Activated naive CD4-positive, alpha-beta T cell treated with anti-CD3 and anti-CD28 coated beads, Interleukin-2, amount 50 U/mL, for 72 hours (primary cell): ENCODE data around the gene TAS1R3. TPM values are rescaled to one million over a fixed set of nuclear protein-coding genes. Genes with fewer than 3 reads are reported as not detected.

ENCODE experiments used
- ATAC-seq, 2 donors: fragments of 150-1000 bp; cut with Tn5 transposase; 2 replicates each; pipeline ENCODE4 v1.10.0; 2021; ENCODE audit warnings: mild to moderate bottlenecking in 2 of 2, moderate library complexity in 2 of 2
- DNase-seq, 2 donors: peaks; one replicate each; pipeline ENCODE4 v3.0.0; 2021 to 2022; ENCODE audit warnings: low spot score in 2 of 2
- H3K27ac Mint-ChIP-seq, 2 donors: one replicate each; pipeline ENCODE4 v1.8.0; 2022; ENCODE audit warnings: mild to moderate bottlenecking in 2 of 2, mixed read lengths in 2 of 2
- H3K36me3 Mint-ChIP-seq, 2 donors: one replicate each; pipeline ENCODE4 v1.8.0; 2022; ENCODE audit warnings: mixed read lengths in 2 of 2
- H3K9me3 Mint-ChIP-seq, 2 donors: one replicate each; pipeline ENCODE4 v1.8.0; 2022; ENCODE audit warnings: mixed read lengths in 2 of 2
- total RNA-seq, 2 donors: library from RNA; stranded (reverse); gene quantifications; one replicate each; pipeline ENCODE4 v1.2.3, GENCODE V29; 2022

Gene TAS1R3
- total RNA-seq, result under 1 TPM; 0.32 to 0.43 TPM

DNA sequence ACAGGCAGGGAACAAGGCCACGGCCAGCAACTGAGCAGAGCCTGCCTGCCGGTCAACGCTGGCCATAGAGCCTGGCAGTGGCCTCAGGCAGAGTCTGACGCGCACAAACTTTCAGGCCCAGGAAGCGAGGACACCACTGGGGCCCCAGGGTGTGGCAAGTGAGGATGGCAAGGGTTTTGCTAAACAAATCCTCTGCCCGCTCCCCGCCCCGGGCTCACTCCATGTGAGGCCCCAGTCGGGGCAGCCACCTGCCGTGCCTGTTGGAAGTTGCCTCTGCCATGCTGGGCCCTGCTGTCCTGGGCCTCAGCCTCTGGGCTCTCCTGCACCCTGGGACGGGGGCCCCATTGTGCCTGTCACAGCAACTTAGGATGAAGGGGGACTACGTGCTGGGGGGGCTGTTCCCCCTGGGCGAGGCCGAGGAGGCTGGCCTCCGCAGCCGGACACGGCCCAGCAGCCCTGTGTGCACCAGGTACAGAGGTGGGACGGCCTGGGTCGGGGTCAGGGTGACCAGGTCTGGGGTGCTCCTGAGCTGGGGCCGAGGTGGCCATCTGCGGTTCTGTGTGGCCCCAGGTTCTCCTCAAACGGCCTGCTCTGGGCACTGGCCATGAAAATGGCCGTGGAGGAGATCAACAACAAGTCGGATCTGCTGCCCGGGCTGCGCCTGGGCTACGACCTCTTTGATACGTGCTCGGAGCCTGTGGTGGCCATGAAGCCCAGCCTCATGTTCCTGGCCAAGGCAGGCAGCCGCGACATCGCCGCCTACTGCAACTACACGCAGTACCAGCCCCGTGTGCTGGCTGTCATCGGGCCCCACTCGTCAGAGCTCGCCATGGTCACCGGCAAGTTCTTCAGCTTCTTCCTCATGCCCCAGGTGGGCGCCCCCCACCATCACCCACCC is at the start of gene TAS1R3:
Gene TAS1R3 (plus strand): TSS at position 213 of the 898 bp plus-strand sequence. CDS start 66 bp downstream, at position 279.
- DNase-seq, result no peak
- Mint-ChIP-seq H3K27ac (peak within 1 kb of the TSS in 1 of 2 donors; percentile 60), H3K9me3 (peaks cover 5 to 6% of the 10 kb centered on the region in 2 donors), H3K36me3 (no peaks in the 10 kb centered on the region)
- ATAC-seq, result peak in 1 of 2 donors; percentile 9

DNA sequence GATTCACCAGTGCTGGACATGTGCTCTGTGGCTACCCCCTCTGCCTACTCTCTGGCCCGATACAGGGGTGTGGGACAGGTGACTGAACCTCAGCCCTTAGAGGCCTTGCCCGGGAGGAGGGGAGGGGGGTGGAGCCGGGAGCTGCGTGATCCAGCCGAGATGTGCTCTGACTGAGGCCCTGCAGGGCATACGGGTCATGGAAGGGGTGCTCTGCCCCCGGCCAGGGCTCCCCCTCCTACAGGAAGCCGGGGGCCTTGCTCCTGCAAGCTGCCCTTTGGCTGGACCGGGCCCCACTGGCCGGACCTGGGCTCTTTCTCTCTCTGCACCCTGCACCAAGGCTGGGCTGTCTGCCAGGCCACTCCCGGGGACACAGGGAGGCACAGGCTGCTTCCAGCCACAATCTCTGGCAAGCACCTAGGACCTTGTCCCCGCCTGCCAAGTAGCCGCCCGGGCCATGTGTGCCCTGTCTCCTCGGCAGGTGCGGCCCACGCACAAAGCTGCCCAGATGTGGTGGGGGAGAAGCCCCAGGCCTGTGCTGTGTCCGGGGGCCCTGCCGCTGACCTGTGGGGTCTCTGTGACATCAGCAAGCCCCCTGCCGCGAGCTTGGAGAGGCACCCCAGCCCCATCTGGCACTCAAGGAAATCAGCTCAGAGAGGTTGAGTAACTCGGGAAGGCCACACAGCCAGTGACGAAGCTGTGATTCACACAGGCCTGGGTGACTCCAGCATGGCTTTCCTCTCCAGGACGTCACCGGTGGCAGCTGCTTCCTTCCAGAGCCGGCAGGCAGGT is 49.4 kb upstream of the TAS1R3 start:
- DNase-seq (peak in 1 of 2 donors; percentile 58), ATAC-seq (peak; percentile 34 to 85)
- H3K9me3 Mint-ChIP-seq, result no peaks in the 10 kb centered on the region
- H3K36me3 Mint-ChIP-seq, result no peaks in the 10 kb centered on the region
- peak overlapping the region in 1 of 2 donors; percentile 72 for H3K27ac Mint-ChIP-seq

DNA sequence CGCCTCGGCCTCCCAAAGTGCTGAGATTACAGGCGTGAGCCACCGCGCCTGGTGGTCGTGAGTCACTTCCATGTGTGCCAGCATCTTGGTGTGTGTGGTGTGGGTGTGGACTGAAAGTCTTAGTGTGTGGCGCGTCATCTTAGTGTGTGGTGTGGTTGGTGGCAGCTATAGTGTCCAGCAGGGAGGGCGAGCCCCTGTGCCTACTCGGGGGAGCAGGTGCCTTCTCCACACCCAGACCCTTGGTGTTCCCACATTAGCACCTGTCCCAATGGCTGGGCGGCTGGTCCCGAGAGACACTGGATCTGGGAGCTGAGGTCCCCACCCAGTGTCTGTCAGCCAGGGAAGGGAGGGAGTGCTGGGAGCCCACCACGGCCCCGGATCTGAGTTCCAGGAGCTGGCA is 48.1 kb upstream of the TAS1R3 start:
- peak in 1 of 2 donors; percentile 65 for DNase-seq
- H3K36me3 Mint-ChIP-seq, result no peaks in the 10 kb centered on the region

DNA sequence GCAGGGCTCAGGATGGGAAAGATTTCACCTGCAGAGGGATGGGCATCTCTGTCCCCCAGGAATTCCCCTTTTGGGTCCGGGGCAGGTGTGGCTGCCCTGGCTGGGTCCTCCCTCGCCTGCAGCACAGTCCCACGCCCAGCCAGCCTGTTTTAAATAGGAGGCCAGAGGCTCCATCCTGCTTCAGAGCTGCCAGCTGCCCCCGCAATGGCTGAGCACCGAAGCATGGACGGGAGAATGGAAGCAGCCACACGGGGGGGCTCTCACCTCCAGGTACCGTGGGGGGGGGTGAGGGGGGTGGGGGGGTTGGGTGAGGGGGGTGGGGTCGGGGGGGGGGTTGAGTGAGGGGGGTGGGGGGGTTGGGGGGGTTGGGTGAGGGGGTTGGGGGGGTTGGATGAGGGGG is 47.3 kb upstream of the TAS1R3 start:
- Mint-ChIP-seq H3K9me3 (no peaks in the 10 kb centered on the region), H3K27ac (no peak overlapping the region), H3K36me3 (no peaks in the 10 kb centered on the region)
- ATAC-seq, result no peak
- no peak for DNase-seq

More for the DNA sequence above, 48.1 kb upstream of the TAS1R3 start:
- H3K27ac Mint-ChIP-seq, result peak overlapping the region in 1 of 2 donors; percentile 72
- peak; percentile 34 to 76 for ATAC-seq
- no peaks in the 10 kb centered on the region for H3K9me3 Mint-ChIP-seq

DNA sequence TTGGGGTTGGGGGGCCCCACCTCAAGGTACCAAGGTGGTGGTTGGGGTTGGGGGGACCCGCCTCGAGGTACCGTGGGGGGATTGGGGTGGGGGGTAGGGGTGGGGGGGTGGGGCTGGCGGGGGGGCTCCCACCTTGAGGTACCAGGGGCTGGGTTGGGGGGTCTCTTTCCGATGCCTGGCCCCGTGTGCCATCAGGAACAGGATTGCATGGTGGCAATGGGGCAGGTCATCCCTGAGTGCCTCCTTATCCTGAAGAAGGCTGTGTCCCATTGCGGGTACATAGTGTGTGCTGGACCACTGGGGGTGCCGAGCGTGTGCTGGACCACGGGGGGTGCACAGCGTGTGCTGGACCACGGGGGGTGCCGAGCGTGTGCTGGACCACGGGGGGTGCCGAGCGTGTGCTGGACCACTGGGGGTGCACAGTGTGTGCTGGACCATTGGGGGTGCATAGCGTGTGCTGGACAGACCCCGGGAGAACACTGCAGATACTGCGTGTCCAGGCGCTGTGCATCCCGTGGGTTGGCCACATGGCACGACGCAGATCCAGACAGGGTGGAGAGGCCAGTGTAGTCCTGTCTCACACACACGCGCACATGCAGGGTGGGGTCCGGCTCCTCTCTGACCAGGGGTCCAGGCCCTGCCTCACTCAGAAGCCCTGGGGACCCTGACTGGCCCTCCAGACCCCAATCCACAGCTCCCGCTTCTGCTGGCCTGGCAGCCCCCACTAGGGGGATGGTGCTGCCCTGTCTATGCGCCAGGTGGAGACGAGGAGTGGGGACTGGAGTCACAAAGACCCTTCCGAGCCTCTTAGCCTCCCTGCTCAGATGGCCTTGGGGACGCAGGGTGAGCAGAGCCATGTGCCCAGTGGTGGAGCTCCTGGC is 46.6 kb upstream of the TAS1R3 start:
- DNase-seq (no peak), ATAC-seq (peak in 1 of 2 donors; percentile 19)
- Mint-ChIP-seq H3K36me3 (no peaks in the 10 kb centered on the region), H3K27ac (no peak overlapping the region), H3K9me3 (no peaks in the 10 kb centered on the region)

DNA sequence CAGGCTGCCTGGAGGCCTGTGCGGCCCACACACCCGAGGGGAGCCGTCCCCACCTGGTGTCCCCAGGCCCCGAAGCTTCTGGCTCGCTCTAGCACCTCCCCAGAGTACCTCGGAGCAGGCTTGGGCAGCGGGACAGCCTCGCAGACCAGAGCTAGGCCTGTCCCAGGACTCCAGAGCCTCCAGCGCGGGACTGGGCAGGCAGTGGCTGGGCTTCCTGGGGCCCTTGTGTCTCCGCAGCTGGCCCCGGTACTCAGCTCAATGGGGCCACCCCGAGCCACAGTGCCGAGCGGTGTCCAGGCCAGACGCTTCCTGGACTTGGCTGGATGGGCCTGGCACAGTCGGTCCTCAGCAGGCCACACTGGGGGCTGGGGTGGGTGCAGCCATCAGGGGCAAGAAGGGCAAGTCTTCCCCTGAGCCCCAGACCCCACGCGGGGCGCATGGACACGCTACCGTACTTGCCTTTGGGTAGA is 45.9 kb upstream of the TAS1R3 start:
- DNase-seq, result no peak
- no peaks in the 10 kb centered on the region for H3K36me3 Mint-ChIP-seq
- H3K9me3 Mint-ChIP-seq, result no peaks in the 10 kb centered on the region
- no peak overlapping the region for H3K27ac Mint-ChIP-seq
- peak in 1 of 2 donors; percentile 16 for ATAC-seq

DNA sequence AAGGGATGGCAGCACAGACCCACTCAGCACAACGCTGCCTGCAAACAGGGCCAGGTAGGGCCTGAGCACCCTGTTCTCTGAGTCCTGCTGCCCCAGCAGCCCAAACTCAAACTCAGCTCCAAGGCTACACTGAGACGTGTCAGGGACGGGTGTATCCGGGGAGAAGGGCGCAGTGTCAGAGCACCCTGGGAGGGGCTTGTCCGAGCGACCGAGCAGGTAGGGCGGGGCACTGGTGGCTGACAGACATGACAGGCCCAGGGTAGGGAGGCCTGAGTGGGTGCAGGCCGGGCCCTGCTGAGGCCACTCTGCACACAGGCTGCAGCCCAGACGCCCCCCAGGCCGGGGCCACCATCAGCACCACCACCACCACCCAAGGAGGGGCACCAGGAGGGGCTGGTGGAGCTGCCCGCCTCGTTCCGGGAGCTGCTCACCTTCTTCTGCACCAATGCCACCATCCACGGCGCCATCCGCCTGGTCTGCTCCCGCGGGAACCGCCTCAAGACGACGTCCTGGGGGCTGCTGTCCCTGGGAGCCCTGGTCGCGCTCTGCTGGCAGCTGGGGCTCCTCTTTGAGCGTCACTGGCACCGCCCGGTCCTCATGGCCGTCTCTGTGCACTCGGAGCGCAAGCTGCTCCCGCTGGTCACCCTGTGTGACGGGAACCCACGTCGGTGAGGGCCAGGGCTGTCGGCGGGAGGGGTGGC is 45.3 kb upstream of the TAS1R3 start:
- Mint-ChIP-seq H3K9me3 (no peaks in the 10 kb centered on the region), H3K27ac (no peak overlapping the region), H3K36me3 (no peaks in the 10 kb centered on the region)
- DNase-seq (no peak), ATAC-seq (peak in 1 of 2 donors; percentile 5)

DNA sequence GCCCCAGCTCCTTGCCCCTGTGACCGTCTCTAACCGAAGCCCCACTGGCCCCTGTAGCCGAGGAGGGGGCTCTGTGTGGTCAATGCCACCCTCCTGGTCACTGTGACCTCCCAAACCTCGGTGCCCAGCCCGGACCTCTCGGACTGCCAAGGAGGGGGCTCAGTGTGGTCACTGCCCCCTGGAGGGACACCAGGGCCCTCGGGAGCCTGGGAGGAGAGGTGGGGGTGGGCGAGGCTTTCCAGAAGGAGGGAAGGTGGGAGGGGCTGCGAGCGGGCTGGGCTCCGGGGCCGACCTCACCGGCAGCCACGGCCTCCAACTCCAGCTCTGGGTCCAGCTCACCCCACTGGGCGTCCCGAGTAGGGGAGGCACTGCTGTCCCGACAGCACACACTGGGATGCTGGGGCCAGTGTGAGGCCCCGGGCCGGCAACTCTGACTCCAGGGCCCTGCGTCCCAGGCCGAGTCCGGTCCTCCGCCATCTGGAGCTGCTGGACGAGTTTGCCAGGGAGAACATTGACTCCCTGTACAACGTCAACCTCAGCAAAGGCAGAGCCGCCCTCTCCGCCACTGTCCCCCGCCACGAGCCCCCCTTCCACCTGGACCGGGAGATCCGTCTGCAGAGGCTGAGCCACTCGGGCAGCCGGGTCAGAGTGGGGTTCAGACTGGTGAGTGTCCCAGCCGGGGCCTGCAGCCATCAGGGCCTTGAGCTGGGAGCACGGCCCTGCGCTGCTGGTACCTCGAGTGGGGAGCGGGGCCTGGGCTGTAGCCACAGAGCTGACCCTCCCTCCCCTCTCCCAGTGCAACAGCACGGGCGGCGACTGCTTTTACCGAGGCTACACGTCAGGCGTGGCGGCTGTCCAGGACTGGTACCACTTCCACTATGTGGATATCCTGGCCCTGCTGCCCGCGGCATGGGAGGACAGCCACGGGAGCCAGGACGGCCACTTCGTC is 44.5 kb upstream of the TAS1R3 start:
- H3K36me3 Mint-ChIP-seq, result no peaks in the 10 kb centered on the region
- ATAC-seq (no peak), DNase-seq (no peak)
- no peaks in the 10 kb centered on the region for H3K9me3 Mint-ChIP-seq
- no peak overlapping the region for H3K27ac Mint-ChIP-seq

DNA sequence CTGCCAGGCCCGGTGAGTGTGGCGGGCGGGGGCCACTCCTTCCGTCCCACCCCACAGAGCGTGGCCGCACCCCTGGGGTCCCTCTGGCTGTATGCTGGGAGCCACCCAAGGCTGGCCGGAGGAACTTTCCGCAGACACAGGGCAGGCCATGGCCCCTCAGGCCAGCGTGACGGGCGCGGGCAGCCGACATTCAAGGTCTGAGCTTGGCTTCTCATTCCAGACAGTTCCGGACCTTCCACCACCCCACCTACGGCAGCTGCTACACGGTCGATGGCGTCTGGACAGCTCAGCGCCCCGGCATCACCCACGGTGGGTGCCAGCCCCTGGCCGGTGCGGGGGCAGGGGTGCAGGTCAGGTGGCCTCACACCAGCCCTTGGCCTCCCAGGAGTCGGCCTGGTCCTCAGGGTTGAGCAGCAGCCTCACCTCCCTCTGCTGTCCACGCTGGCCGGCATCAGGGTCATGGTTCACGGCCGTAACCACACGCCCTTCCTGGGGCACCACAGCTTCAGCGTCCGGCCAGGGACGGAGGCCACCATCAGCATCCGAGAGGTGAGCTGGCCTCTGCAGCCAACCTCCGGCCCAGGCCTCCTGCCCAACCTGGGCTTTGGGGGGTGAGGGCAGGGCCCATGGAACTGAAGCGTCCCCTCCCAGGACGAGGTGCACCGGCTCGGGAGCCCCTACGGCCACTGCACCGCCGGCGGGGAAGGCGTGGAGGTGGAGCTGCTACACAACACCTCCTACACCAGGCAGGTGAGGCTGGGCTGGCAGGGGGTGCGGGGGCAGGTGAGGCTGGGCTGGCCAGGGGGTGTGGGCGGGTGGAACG is 43.6 kb upstream of the TAS1R3 start:
- H3K36me3 Mint-ChIP-seq, result no peaks in the 10 kb centered on the region
- no peak for ATAC-seq
- no peak overlapping the region for H3K27ac Mint-ChIP-seq
- DNase-seq, result no peak
- no peaks in the 10 kb centered on the region for H3K9me3 Mint-ChIP-seq

DNA sequence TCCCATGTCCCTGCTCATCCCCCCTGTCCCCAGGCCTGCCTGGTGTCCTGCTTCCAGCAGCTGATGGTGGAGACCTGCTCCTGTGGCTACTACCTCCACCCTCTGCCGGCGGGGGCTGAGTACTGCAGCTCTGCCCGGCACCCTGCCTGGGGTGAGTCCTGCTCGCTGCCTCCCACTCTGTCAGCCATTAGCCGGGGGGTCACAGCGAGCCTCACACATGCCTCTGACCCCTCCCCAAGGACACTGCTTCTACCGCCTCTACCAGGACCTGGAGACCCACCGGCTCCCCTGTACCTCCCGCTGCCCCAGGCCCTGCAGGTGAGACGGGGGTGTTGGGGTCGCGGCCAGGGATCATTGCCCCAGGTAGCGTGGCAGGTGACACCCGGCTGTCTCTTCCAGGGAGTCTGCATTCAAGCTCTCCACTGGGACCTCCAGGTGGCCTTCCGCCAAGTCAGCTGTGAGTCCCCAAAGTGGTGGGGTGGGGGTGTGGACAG is 40.8 kb upstream of the TAS1R3 start:
- H3K27ac Mint-ChIP-seq, result no peak overlapping the region
- ATAC-seq, result peak; percentile 44 to 62
- H3K36me3 Mint-ChIP-seq, result no peaks in the 10 kb centered on the region
- no peaks in the 10 kb centered on the region for H3K9me3 Mint-ChIP-seq
- peak in 1 of 2 donors; percentile 81 for DNase-seq

DNA sequence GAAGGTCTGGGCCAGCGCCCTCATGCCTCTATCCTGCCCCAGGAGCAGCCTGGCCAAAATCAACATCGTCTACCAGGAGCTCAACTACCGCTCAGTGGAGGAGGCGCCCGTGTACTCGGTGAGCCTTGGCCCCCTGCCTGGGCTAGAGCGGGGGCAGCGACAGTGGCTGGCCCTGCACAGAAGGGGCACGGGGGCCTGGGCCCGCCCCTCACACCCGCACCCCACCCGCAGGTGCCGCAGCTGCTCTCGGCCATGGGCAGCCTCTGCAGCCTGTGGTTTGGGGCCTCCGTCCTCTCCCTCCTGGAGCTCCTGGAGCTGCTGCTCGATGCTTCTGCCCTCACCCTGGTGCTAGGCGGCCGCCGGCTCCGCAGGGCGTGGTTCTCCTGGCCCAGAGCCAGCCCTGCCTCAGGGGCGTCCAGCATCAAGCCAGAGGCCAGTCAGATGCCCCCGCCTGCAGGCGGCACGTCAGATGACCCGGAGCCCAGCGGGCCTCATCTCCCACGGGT is 40.0 kb upstream of the TAS1R3 start:
- no peak for DNase-seq
- H3K36me3 Mint-ChIP-seq, result no peaks in the 10 kb centered on the region
- no peaks in the 10 kb centered on the region for H3K9me3 Mint-ChIP-seq
- no peak overlapping the region for H3K27ac Mint-ChIP-seq
- no peak for ATAC-seq

DNA sequence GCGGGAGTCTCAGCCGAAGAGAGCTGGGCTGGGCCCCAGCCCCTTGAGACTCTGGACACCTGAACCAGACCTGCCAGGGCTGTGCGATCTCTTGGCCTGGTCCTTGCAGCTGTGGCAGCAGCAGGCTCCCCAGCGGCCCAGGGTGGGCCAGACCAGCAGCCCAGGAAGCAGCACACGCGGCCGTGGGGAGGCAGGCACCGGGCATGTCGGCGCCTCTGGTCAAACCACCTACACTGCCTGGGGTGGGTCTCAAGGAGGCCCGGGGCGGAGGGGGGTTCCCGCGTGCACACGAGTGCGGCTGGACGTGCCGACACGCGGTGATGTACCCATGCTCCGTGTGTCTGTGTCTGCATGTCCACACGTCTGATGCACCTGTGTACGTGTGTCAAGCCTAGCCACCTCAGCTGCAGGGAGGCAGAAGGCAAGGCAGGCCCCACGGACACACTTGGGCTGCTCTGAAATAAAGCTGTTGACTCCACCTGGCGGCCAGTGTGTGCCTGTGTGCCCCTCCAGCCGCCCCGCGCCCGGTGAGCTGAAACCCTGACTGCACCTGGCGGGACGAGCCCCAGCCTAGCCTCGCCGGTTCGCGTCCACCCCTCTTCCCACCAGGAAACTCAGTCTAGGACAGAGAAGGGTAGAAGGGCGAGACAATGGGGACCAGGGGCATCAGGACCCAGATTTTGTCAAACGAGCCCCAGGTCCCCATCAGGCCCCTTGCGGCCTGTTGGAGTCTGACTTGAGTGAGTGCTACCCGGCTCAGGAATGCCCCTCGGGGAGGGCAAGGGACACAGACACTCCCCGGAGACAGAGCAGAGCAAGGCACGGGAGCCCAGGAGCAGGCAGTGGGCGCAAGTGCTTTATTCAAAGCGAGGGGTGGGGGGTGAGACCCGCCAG is 39.3 kb upstream of the TAS1R3 start:
- DNase-seq (peak in 1 of 2 donors; percentile 70), ATAC-seq (peak; percentile 75 to 82)
- Mint-ChIP-seq H3K27ac (no peak overlapping the region), H3K9me3 (no peaks in the 10 kb centered on the region), H3K36me3 (no peaks in the 10 kb centered on the region)

DNA sequence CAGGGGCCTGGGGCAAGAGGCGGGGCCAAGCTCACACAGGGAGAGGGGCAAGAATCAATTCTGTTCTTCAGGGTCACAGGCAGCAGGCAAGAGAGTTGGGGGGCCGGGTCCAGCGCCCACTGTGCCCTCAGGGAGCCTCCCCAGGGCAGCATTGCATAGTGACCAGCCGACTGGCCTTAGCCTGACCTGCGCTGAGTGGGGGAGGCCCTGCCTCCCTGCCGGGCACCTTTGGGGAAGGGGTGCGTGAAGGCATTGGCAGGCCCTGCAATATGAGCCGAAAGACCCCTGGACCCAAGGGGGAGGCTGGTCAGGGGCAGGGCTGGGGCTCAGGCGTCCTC is 38.7 kb upstream of the TAS1R3 start:
- H3K27ac Mint-ChIP-seq, result no peak overlapping the region

More for the DNA sequence above, 38.7 kb upstream of the TAS1R3 start:
- H3K36me3 Mint-ChIP-seq, result no peaks in the 10 kb centered on the region
- H3K9me3 Mint-ChIP-seq, result no peaks in the 10 kb centered on the region
- ATAC-seq, result no peak
- DNase-seq, result no peak
